ENCODE results near the gene CBY1. TPM values are rescaled to one million over a fixed set of nuclear protein-coding genes. Genes with fewer than 3 reads are reported as not detected.

CBY1 gene
- total RNA-seq, 2 experiments from 2014 or later = 4.6 to 7.6 TPM

DNA sequence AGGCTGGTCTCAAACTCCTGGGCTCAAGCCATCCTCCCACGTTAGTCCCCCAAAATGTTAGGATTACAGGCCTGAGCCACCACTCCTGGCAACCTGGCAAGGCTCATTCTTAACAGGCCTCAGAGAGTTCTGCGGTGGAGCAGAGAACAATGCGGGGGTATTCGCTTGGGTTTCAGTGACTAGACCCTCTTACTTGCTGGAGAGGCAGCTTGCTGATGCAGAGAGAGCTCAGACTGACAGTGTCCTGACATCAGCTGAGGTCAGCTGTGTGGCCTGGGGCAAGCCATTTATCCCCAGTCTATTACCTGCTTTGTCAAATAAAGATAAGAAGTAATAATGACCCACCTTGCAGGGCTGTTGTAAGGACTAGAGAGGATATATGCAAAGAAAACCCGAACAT lies 46.2 kb upstream of the CBY1 start:
- no peak for ATAC-seq (ENCODE audit: poor library complexity)

GRCh38 chr22:38611559-38611958 lies 44.9 kb upstream of the CBY1 start:
- DNase-seq (no peak), ATAC-seq (ENCODE audit: poor library complexity) (no peak)
- Histone ChIP-seq H3K9me3 (ENCODE audit: control insufficient read depth in 1 of 2, insufficient read depth in 1 of 2, low read length in 2 of 2) (no peaks in the 10 kb centered on the region), H3K4me3 (ENCODE audit: low read length) (no peak overlapping the region), H3K27ac (ENCODE audit: low read depth in 1 of 2, low read length in 2 of 2) (no peak overlapping the region), H3K27me3 (ENCODE audit: control insufficient read depth in 1 of 2, insufficient read depth in 2 of 2, low read length in 2 of 2) (no peaks in the 10 kb centered on the region), H3K4me1 (ENCODE audit: insufficient read depth, low read length) (no peaks in the 10 kb centered on the region), H3K36me3 (ENCODE audit: insufficient read depth, low read length) (no peaks in the 10 kb centered on the region)
- Mint-ChIP-seq H3K9me3 (no peaks in the 10 kb centered on the region), H3K27ac (no peak overlapping the region), H3K4me1 (ENCODE audit: low read depth) (no peaks in the 10 kb centered on the region), H3K36me3 (ENCODE audit: low read depth) (no peaks in the 10 kb centered on the region), H3K4me3 (no peak overlapping the region), H3K27me3 (peaks cover 6% of the 10 kb centered on the region)
- ChIA-PET POLR2A (no interaction called here), CTCF (no interaction called here)
- intact Hi-C loops (cut with DNase I, micrococcal nuclease) = no loop called here
- no peak for TF ChIP-seq CTCF (IDR thresholded peaks at IDR 0.05)

More for the DNA sequence above, 46.2 kb upstream of the CBY1 start:
- no peaks in the 10 kb centered on the region for H3K4me1 ChIP-seq (ENCODE audit: insufficient read depth, low read length)
- intact Hi-C loops (cut with DNase I, micrococcal nuclease) = no loop called here
- Mint-ChIP-seq H3K9me3 (no peaks in the 10 kb centered on the region), H3K4me3 (no peak overlapping the region), H3K36me3 (ENCODE audit: low read depth) (no peaks in the 10 kb centered on the region), H3K4me1 (ENCODE audit: low read depth) (no peaks in the 10 kb centered on the region), H3K27ac (no peak overlapping the region), H3K27me3 (no peaks in the 10 kb centered on the region)
- no peak overlapping the region for H3K4me3 ChIP-seq (ENCODE audit: low read length)
- no peaks in the 10 kb centered on the region for H3K36me3 ChIP-seq (ENCODE audit: insufficient read depth, low read length)
- TF ChIP-seq CTCF (IDR thresholded peaks at IDR 0.05) = no peak
- ChIA-PET CTCF (no interaction called here), POLR2A (interaction anchor here (0.7 kb wide), 1 partner anchor 353 kb away, joined by 3 read pairs; no protein-coding TSS in a partner anchor)
- H3K27me3 ChIP-seq (ENCODE audit: control insufficient read depth in 1 of 2, insufficient read depth in 2 of 2, low read length in 2 of 2) = no peaks in the 10 kb centered on the region
- no peak for DNase-seq
- H3K9me3 ChIP-seq (ENCODE audit: control insufficient read depth in 1 of 2, insufficient read depth in 1 of 2, low read length in 2 of 2) = no peaks in the 10 kb centered on the region
- no peak overlapping the region for H3K27ac ChIP-seq (ENCODE audit: low read depth in 1 of 2, low read length in 2 of 2)

DNA sequence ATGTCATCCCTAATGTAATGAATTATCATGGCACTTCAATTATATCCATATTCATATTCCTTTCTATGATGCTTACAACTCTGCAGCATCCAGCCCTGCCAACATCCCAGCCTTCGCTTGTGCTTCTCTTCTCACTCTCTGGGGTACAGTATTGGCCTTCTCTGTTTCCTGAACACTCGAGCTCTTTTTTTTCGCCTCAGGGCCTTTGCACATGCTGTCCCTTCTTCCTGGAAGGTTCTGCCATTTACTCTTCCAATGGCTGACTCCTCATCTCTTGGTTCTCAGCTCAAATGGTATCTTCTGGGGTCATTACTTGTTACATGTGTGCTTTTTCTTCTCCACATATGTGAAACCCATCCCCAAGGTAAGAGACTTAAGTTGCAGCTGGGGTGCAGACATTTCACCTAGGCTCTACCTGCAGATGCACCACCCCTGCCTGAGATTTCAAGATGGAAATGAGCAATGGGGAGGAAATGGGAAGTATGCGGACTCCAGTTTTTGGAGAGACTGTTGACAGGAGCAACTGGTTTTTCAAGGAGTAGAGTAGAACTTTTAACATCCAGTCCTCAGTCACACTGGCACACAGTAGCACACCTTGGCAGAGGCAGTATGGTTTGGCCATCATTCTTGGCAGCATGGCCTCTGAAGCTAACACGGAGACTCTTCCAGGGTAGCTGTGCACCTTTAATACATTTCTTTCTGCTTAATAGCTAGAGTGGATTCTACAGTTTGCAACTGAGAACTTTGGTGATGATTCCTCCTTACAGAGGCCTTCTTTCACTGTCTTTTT lies 44.0 kb upstream of the CBY1 start:
- Mint-ChIP-seq H3K4me1 (ENCODE audit: low read depth) (no peaks in the 10 kb centered on the region), H3K27me3 (peaks cover 9% of the 10 kb centered on the region), H3K9me3 (no peaks in the 10 kb centered on the region), H3K27ac (no peak overlapping the region), H3K4me3 (no peak overlapping the region), H3K36me3 (ENCODE audit: low read depth) (no peaks in the 10 kb centered on the region)
- peaks cover 0 to 4% of the 10 kb centered on the region in 2 experiments for H3K9me3 ChIP-seq (ENCODE audit: control insufficient read depth in 1 of 2, insufficient read depth in 1 of 2, low read length in 2 of 2)
- no peak for DNase-seq
- no peak overlapping the region for H3K27ac ChIP-seq (ENCODE audit: low read depth in 1 of 2, low read length in 2 of 2)
- no peak for ATAC-seq (ENCODE audit: poor library complexity)
- no peak for TF ChIP-seq CTCF (IDR thresholded peaks at IDR 0.05)
- no peaks in the 10 kb centered on the region for H3K27me3 ChIP-seq (ENCODE audit: control insufficient read depth in 1 of 2, insufficient read depth in 2 of 2, low read length in 2 of 2)
- H3K4me1 ChIP-seq (ENCODE audit: insufficient read depth, low read length) = no peaks in the 10 kb centered on the region
- H3K36me3 ChIP-seq (ENCODE audit: insufficient read depth, low read length) = no peaks in the 10 kb centered on the region
- no peak overlapping the region for H3K4me3 ChIP-seq (ENCODE audit: low read length)
- ChIA-PET POLR2A (no interaction called here), CTCF (no interaction called here)
- intact Hi-C loops (cut with DNase I, micrococcal nuclease) = no loop called here

All from CD4-positive, alpha-beta T cell (primary cell).